GM12878 (cell line): ENCODE measurements around the gene DIS3L2. TPM values are rescaled to one million over a fixed set of nuclear protein-coding genes. Genes with fewer than 3 reads are reported as not detected.

Experiments used
- ATAC-seq: fragments of 200-7000 bp; cut with Tn5 transposase; 3 replicates; pipeline ENCODE4 v1.9.1; 2020; ENCODE audit warnings: mild to moderate bottlenecking, moderate library complexity
- BruUV-seq: library from RNA; stranded (reverse); fragments of 400-500 nt; replicated peaks from 2 replicates; lab custom pipeline; 2021; lab: Mats Ljungman, UMichigan
- CTCF ChIA-PET: fragments of 300-600 bp; sonication (Branson Sonifier 250); formaldehyde crosslinking; extraction: SDS; loops from one replicate; lab custom pipeline; 2021; ENCODE audit warnings: inconsistent platforms; lab: Yijun Ruan, JAX
- POLR2A ChIA-PET: fragments of 350-600 bp; formaldehyde crosslinking; extraction: SDS; loops from one replicate; lab custom pipeline; 2021; ENCODE audit warnings: inconsistent platforms; lab: Charles Lee
- RAD21 ChIA-PET: fragments of 300-600 bp; sonication (Branson Sonifier 250); formaldehyde crosslinking; loops from one replicate; lab custom pipeline; 2023; ENCODE audit warnings: antibody characterized with exemption; ENCODE audit not compliant: unreplicated experiment; lab: Charles Lee
- SMC1A ChIA-PET: fragments of 300-600 bp; sonication (Branson Sonifier 250); formaldehyde crosslinking; loops from one replicate; lab custom pipeline; 2023; ENCODE audit not compliant: unreplicated experiment, uncharacterized antibody; lab: Charles Lee
- DNase-seq: peaks from one replicate; pipeline ENCODE4 v3.0.0-alpha.2; 2011; ENCODE audit warnings: low read depth, low spot score
- FAIRE-seq: peaks from 3 replicates; lab custom pipeline; 2011; peaks lifted over from hg19 to GRCh38; lab: Jason Lieb, UNC
- H2AFZ ChIP-seq: 2 replicates; pipeline ENCODE4 v1.6.0; 2011; ENCODE audit warnings: low read depth, low read length, control low read depth; ENCODE audit not compliant: control insufficient read depth
- H3K27ac ChIP-seq: 2 replicates; pipeline ENCODE4 v1.5.1; 2011; ENCODE audit warnings: control low read depth; ENCODE audit not compliant: control insufficient read depth, insufficient read depth
- H3K27me3 ChIP-seq, 2 experiments: replicated peaks in 1 of 2; 2 replicates each; pipeline versions ENCODE4 v1.6.0 to v1.6.1; 2011; ENCODE audit warnings: low read length in 1 of 2; ENCODE audit not compliant: control insufficient read depth in 2 of 2, insufficient read depth in 2 of 2
- H3K36me3 ChIP-seq, 2 experiments: 2 replicates each; pipeline ENCODE4 v1.5.1; 2011; ENCODE audit warnings: low read length in 1 of 2; ENCODE audit not compliant: control insufficient read depth in 2 of 2, insufficient read depth in 2 of 2
- H3K4me1 ChIP-seq: 2 replicates; pipeline ENCODE4 v1.6.1; 2011; ENCODE audit warnings: mild to moderate bottlenecking, low read length, moderate library complexity, mixed read lengths; ENCODE audit not compliant: control insufficient read depth, insufficient read depth
- H3K4me2 ChIP-seq: 2 replicates; pipeline ENCODE4 v1.6.0; 2011; ENCODE audit warnings: control low read depth; ENCODE audit not compliant: control insufficient read depth, insufficient read depth
- H3K4me3 ChIP-seq: fragments of 200-600 bp; sonication (generic); 2 replicates; pipeline ENCODE4 v1.5.1; 2016
- H3K79me2 ChIP-seq: 2 replicates; pipeline ENCODE4 v1.6.0; 2011; ENCODE audit warnings: low read length; ENCODE audit not compliant: control insufficient read depth, insufficient read depth
- H3K9ac ChIP-seq: 2 replicates; pipeline ENCODE4 v1.8.0; 2011; ENCODE audit warnings: low read length, control low read depth, mixed read lengths; ENCODE audit not compliant: control insufficient read depth, insufficient read depth
- H3K9me3 ChIP-seq: replicated peaks from 3 replicates; pipeline ENCODE4 v1.5.1; 2011; ENCODE audit warnings: mild to moderate bottlenecking, low read length; ENCODE audit not compliant: control insufficient read depth, insufficient read depth
- H4K20me1 ChIP-seq: 2 replicates; pipeline ENCODE4 v1.6.0; 2011; ENCODE audit not compliant: control insufficient read depth, insufficient read depth
- CUX1 ChIP-seq: IDR thresholded peaks from 2 replicates; pipeline ENCODE4 v1.6.1; 2012; ENCODE audit warnings: improper control_type of control experiment, low read depth, low read length; ENCODE audit not compliant: insufficient replicate concordance
- HDAC6 ChIP-seq: fragments of 200-600 bp; sonication (generic); IDR thresholded peaks from one replicate; pipeline ENCODE4 v1.8.0; 2017; ENCODE audit warnings: antibody characterized with exemption; ENCODE audit not compliant: unreplicated experiment
- JUND ChIP-seq: IDR thresholded peaks from 2 replicates; pipeline ENCODE4 v1.6.1; 2012; ENCODE audit warnings: low read depth, mild to moderate bottlenecking, low read length, improper control_type of control experiment, moderate library complexity
- MLLT1 ChIP-seq: fragments of 450-650 bp; IDR thresholded peaks from 2 replicates; pipeline ENCODE4 v1.6.1; 2016; ENCODE audit warnings: mild to moderate bottlenecking
- MYC ChIP-seq: IDR thresholded peaks from 2 replicates; pipeline ENCODE4 v1.6.1; 2011; ENCODE audit warnings: mild to moderate bottlenecking, low read length, moderate library complexity, inconsistent platforms; ENCODE audit not compliant: insufficient read depth, insufficient replicate concordance, insufficient read length, severe bottlenecking
- NFYB ChIP-seq: IDR thresholded peaks from 2 replicates; pipeline ENCODE4 v1.6.1; 2011; ENCODE audit warnings: low read depth, mild to moderate bottlenecking, low read length, improper control_type of control experiment, moderate library complexity; ENCODE audit not compliant: insufficient read depth
- PML ChIP-seq: IDR thresholded peaks from 2 replicates; pipeline ENCODE4 v1.6.1; 2012; ENCODE audit warnings: low read length, inconsistent platforms
- SREBF2 ChIP-seq: IDR thresholded peaks from 2 replicates; pipeline ENCODE4 v1.6.1; 2012; ENCODE audit warnings: mild to moderate bottlenecking, low read length
- ZNF592 ChIP-seq: fragments of 450-650 bp; IDR thresholded peaks from 2 replicates; pipeline ENCODE4 v1.6.1; 2017; ENCODE audit warnings: mild to moderate bottlenecking, moderate library complexity
- WGBS: methylation state at CpG from one replicate; pipeline ENCODE4 v1.1.6; 2016; ENCODE audit warnings: low lambda C conversion rate; ENCODE audit not compliant: insufficient replicate concordance, insufficient coverage; ENCODE audit errors: missing lambda C conversion rate; 5-methylcytosine and 5-hydroxymethylcytosine counted together
- in situ Hi-C: fragments of 300-500 bp; cut with MboI; formaldehyde crosslinking; loops from 9 replicates; pipeline ENCODE4 v1.14.3; 2018; ENCODE audit warnings: mixed read lengths
- intact Hi-C: fragments of 100-400 bp; cut with micrococcal nuclease; formaldehyde crosslinking; loops from one replicate; pipeline ENCODE4 v1.14.2; 2022; ENCODE audit not compliant: unreplicated experiment
- polyA plus RNA-seq, 11 experiments: library from polyadenylated mRNA; depleted of rRNA in 4 of 11; unstranded in 6 of 11; stranded (reverse) in 5 of 11; fragments of >200 nt; fragmentation: Nextera tagmentation in 4 of 11; fragmentation: Illumina TruSeq in 1 of 11; extraction: Ambion mirVana in 4 of 11; extraction: Trizol in 1 of 11; gene quantifications; 1 replicate in 1 of 11; 2 replicates in 10 of 11; pipeline versions ENCODE4 v1.2.1 to v1.2.3, GENCODE V29; 2011 to 2016; ENCODE audit warnings: inconsistent platforms in 2 of 11, missing spikeins in 2 of 11, low read depth in 1 of 11
- total RNA-seq, 4 experiments: library from RNA; depleted of rRNA in 3 of 4; stranded (reverse); fragments of >200 nt in 3 of 4; fragmentation: Illumina TruSeq in 1 of 4; extraction: Trizol in 1 of 4; gene quantifications; 2 replicates each; pipeline versions ENCODE4 v1.2.1 to v1.2.3, GENCODE V29; 2013 to 2021

DIS3L2 gene
- total and polyA plus RNA-seq, 10 of the 15 experiments (the other 5 are each of a cell fraction or from before 2014, with no cell fraction given): 3.5 to 27.1 (median 16.0) TPM

GRCh38 chr2:232328516-232329460, 367.3 kb downstream of the DIS3L2 start:
- H3K27ac ChIP-seq: no peak overlapping the region
- H3K4me1 ChIP-seq: peaks cover 10% of the 10 kb centered on the region
- no peaks in the 10 kb centered on the region for H4K20me1 ChIP-seq
- H3K9me3 ChIP-seq: no peaks in the 10 kb centered on the region
- CTCF ChIA-PET: interaction anchor here (0.5 to 4.7 kb wide), 15 partner anchors 7 to 535 kb away, joined by 3 to 33 read pairs (median 3); no protein-coding TSS in a partner anchor
- POLR2A ChIA-PET: no interaction called here
- TF ChIP-seq NFYB: no peak
- TF ChIP-seq MLLT1: no peak
- no peak for TF ChIP-seq SREBF2
- TF ChIP-seq HDAC6: no peak
- TF ChIP-seq JUND: no peak
- no peak for TF ChIP-seq MYC
- no peak for TF ChIP-seq PML
- no peak for TF ChIP-seq CUX1
- no peak for TF ChIP-seq ZNF592
- SMC1A ChIA-PET: interaction anchor here (0.5 kb wide), 1 partner anchor 190 kb away, joined by 4 read pairs; no protein-coding TSS in a partner anchor
- intact Hi-C loops (loop anchor here (10.0 kb wide), 1 partner anchor 184 kb away; no protein-coding TSS in a partner anchor), in situ Hi-C loops (loop anchor here (5.0 kb wide), 1 partner anchor 421 kb away; no protein-coding TSS in a partner anchor)
- BruUV-seq: no TSS peak
- no peaks in the 10 kb centered on the region for H3K27me3 ChIP-seq
- no peak for ATAC-seq
- no peak overlapping the region for H3K9ac ChIP-seq
- H3K4me3 ChIP-seq: no peak overlapping the region
- no peak for FAIRE-seq
- RAD21 ChIA-PET: interaction anchor here (1.4 kb wide), 1 partner anchor 427 kb away, joined by 4 read pairs; no protein-coding TSS in a partner anchor
- no peak overlapping the region for H3K4me2 ChIP-seq
- H2AFZ ChIP-seq: no peak overlapping the region; the same call in 1 of the 2 replicates
- no peaks in the 10 kb centered on the region for H3K36me3 ChIP-seq
- 74% methylated on average over 14 of the region's 14 CpGs for WGBS
- H3K79me2 ChIP-seq: no peaks in the 10 kb centered on the region
- no peak for DNase-seq
